SK-N-MC (cell line): ENCODE results near the gene XPNPEP1.

Experiments
- DNase-seq: peaks from one replicate; pipeline ENCODE4 v3.0.0-alpha.2; 2011; ENCODE audit warnings: low read depth, low spot score
- H3K27ac ChIP-seq: fragments of 200-600 bp; sonication (generic); 2 replicates; pipeline ENCODE4 v1.5.1; 2016; ENCODE audit warnings: mixed run types
- H3K36me3 ChIP-seq: fragments of 200-600 bp; sonication (generic); 2 replicates; pipeline ENCODE4 v1.6.1; 2017; ENCODE audit warnings: antibody characterized with exemption, low read length, mixed read lengths; ENCODE audit not compliant: insufficient read depth
- H3K4me3 ChIP-seq: fragments of 200-600 bp; sonication (generic); 2 replicates; pipeline ENCODE4 v1.5.1; 2016
- H3K9ac ChIP-seq: fragments of 200-600 bp; sonication (generic); 2 replicates; pipeline ENCODE4 v1.8.0; 2017; ENCODE audit warnings: mixed run types, mixed read lengths; ENCODE audit not compliant: insufficient read length
- H3K9me3 ChIP-seq: fragments of 200-600 bp; sonication (generic); 2 replicates; pipeline ENCODE4 v1.6.1; 2017; ENCODE audit warnings: low read depth, mild to moderate bottlenecking, antibody characterized with exemption, low read length, moderate library complexity, mixed read lengths
- EZH2 ChIP-seq: fragments of 200-600 bp; sonication (generic); IDR thresholded peaks from one replicate; pipeline ENCODE4 v1.6.1; 2017; ENCODE audit warnings: antibody characterized with exemption
- FOXP2 ChIP-seq: optimal IDR thresholded peaks from 2 replicates; pipeline ENCODE3; 2011; ENCODE audit warnings: mild to moderate bottlenecking, moderate library complexity; ENCODE audit not compliant: insufficient read depth; ENCODE audit errors: extremely low read length, control extremely low read depth
- POLR2AphosphoS5 ChIP-seq: IDR thresholded peaks from 2 replicates; pipeline ENCODE4 v1.6.1; 2012; ENCODE audit warnings: mild to moderate bottlenecking, low read depth, low read length, borderline replicate concordance

XPNPEP1 gene

GRCh38 chr10:109964318-109964717 lies 41.0 kb upstream of the XPNPEP1 start:
- H3K9ac ChIP-seq = no peak overlapping the region
- no peak for TF ChIP-seq POLR2AphosphoS5
- TF ChIP-seq FOXP2 = no peak
- no peak for TF ChIP-seq EZH2
- DNase-seq = no peak
- H3K27ac ChIP-seq = no peak overlapping the region
- H3K4me3 ChIP-seq = no peak overlapping the region
- H3K9me3 ChIP-seq = no peaks in the 10 kb centered on the region
- H3K36me3 ChIP-seq = no peaks in the 10 kb centered on the region

GRCh38 chr10:109963439-109963838 lies 40.1 kb upstream of the XPNPEP1 start:
- DNase-seq = no peak

GRCh38 chr10:109962247-109962646 lies 38.9 kb upstream of the XPNPEP1 start:
- Histone ChIP-seq H3K36me3 (no peaks in the 10 kb centered on the region), H3K9ac (no peak overlapping the region), H3K9me3 (no peaks in the 10 kb centered on the region), H3K4me3 (no peak overlapping the region), H3K27ac (no peak overlapping the region)
- TF ChIP-seq FOXP2 = no peak
- no peak for TF ChIP-seq EZH2
- no peak for TF ChIP-seq POLR2AphosphoS5
- DNase-seq = no peak

More at GRCh38 chr10:109963439-109963838, 40.1 kb upstream of the XPNPEP1 start:
- Histone ChIP-seq H3K9ac (no peak overlapping the region), H3K36me3 (no peaks in the 10 kb centered on the region), H3K9me3 (no peaks in the 10 kb centered on the region), H3K27ac (no peak overlapping the region), H3K4me3 (no peak overlapping the region)
- no peak for TF ChIP-seq EZH2
- no peak for TF ChIP-seq FOXP2
- no peak for TF ChIP-seq POLR2AphosphoS5

GRCh38 chr10:109961174-109962001 lies 38.1 kb upstream of the XPNPEP1 start:
- TF ChIP-seq POLR2AphosphoS5 (no peak), EZH2 (no peak), FOXP2 (no peak)
- Histone ChIP-seq H3K4me3 (no peak overlapping the region), H3K27ac (no peak overlapping the region; the same call in 1 of the 2 replicates), H3K36me3 (no peaks in the 10 kb centered on the region), H3K9ac (no peak overlapping the region), H3K9me3 (no peaks in the 10 kb centered on the region)
- DNase-seq = no peak

GRCh38 chr10:109960682-109961081 lies 37.4 kb upstream of the XPNPEP1 start:
- H3K9me3 ChIP-seq = no peaks in the 10 kb centered on the region
- DNase-seq = no peak
- H3K4me3 ChIP-seq = no peak overlapping the region
- no peak overlapping the region for H3K27ac ChIP-seq
- TF ChIP-seq POLR2AphosphoS5 (no peak), EZH2 (no peak), FOXP2 (no peak)
- H3K36me3 ChIP-seq = no peaks in the 10 kb centered on the region
- H3K9ac ChIP-seq = no peak overlapping the region

- no peak overlapping the region for H3K4me3 ChIP-seq
- DNase-seq = no peak
- H3K36me3 ChIP-seq = no peaks in the 10 kb centered on the region
- no peak overlapping the region for H3K9ac ChIP-seq
- H3K9me3 ChIP-seq = no peaks in the 10 kb centered on the region
- H3K27ac ChIP-seq = no peak overlapping the region
- no peak for TF ChIP-seq EZH2
- no peak for TF ChIP-seq FOXP2
- no peak for TF ChIP-seq POLR2AphosphoS5
These were observed 36.2 kb upstream of the XPNPEP1 start for GRCh38 chr10:109959259-109960145.

GRCh38 chr10:109958059-109958458 lies 34.7 kb upstream of the XPNPEP1 start:
- Histone ChIP-seq H3K9me3 (no peaks in the 10 kb centered on the region), H3K4me3 (no peak overlapping the region), H3K9ac (no peak overlapping the region), H3K36me3 (no peaks in the 10 kb centered on the region), H3K27ac (no peak overlapping the region)
- DNase-seq = no peak
- TF ChIP-seq FOXP2 = no peak
- no peak for TF ChIP-seq EZH2

- no peak for DNase-seq
- no peaks in the 10 kb centered on the region for H3K9me3 ChIP-seq
- H3K4me3 ChIP-seq = no peak overlapping the region
- no peaks in the 10 kb centered on the region for H3K36me3 ChIP-seq
- no peak overlapping the region for H3K27ac ChIP-seq
- H3K9ac ChIP-seq = no peak overlapping the region
- no peak for TF ChIP-seq FOXP2
- no peak for TF ChIP-seq POLR2AphosphoS5
- no peak for TF ChIP-seq EZH2
These were observed 33.9 kb upstream of the XPNPEP1 start for GRCh38 chr10:109957092-109957797.
